ENCODE measurements around the gene KIRREL3.

The KIRREL3 gene

GRCh38 chr11:126791991-126792390 lies 208.6 kb downstream of the KIRREL3 start:
- no peak overlapping the region for H3K4me3 ChIP-seq (ENCODE audit: low read length)
- DNase-seq (ENCODE audit: low read depth): no peak
- TF ChIP-seq CTCF (conservative IDR thresholded peaks at IDR 0.05; ENCODE audit: low read depth, low read length): no peak

GRCh38 chr11:126791446-126791845 lies 209.1 kb downstream of the KIRREL3 start:
- TF ChIP-seq CTCF (conservative IDR thresholded peaks at IDR 0.05; ENCODE audit: low read depth, low read length): no peak
- DNase-seq (ENCODE audit: low read depth): no peak
- H3K4me3 ChIP-seq (ENCODE audit: low read length): no peak overlapping the region

- no peak for TF ChIP-seq CTCF (conservative IDR thresholded peaks at IDR 0.05; ENCODE audit: low read depth, low read length)
- H3K4me3 ChIP-seq (ENCODE audit: low read length): no peak overlapping the region
- no peak for DNase-seq (ENCODE audit: low read depth)
These were observed 210.0 kb downstream of the KIRREL3 start for GRCh38 chr11:126790550-126791081.

- no peak overlapping the region for H3K4me3 ChIP-seq (ENCODE audit: low read length)
- no peak for TF ChIP-seq CTCF (conservative IDR thresholded peaks at IDR 0.05; ENCODE audit: low read depth, low read length)
- no peak for DNase-seq (ENCODE audit: low read depth)
These were observed 217.8 kb downstream of the KIRREL3 start for GRCh38 chr11:126782810-126783209.

- DNase-seq (ENCODE audit: low read depth): no peak
- TF ChIP-seq CTCF (conservative IDR thresholded peaks at IDR 0.05; ENCODE audit: low read depth, low read length): no peak
- H3K4me3 ChIP-seq (ENCODE audit: low read length): no peak overlapping the region
These were observed 218.6 kb downstream of the KIRREL3 start for GRCh38 chr11:126781942-126782341.

GRCh38 chr11:126776119-126776518 lies 224.5 kb downstream of the KIRREL3 start:
- TF ChIP-seq CTCF (conservative IDR thresholded peaks at IDR 0.05; ENCODE audit: low read depth, low read length): no peak
- DNase-seq (ENCODE audit: low read depth): no peak
- H3K4me3 ChIP-seq (ENCODE audit: low read length): no peak overlapping the region

- no peak for TF ChIP-seq CTCF (conservative IDR thresholded peaks at IDR 0.05; ENCODE audit: low read depth, low read length)
- DNase-seq (ENCODE audit: low read depth): no peak
- no peak overlapping the region for H3K4me3 ChIP-seq (ENCODE audit: low read length)
These were observed 228.3 kb downstream of the KIRREL3 start for GRCh38 chr11:126772267-126772666.
